Astrocyte (in vitro differentiated cells and primary cell): Measurements from ENCODE around the gene CHST3. TPM values are rescaled to one million over a fixed set of nuclear protein-coding genes. Genes with fewer than 3 reads are reported as not detected.

ENCODE experiments used
- DNase-seq: peaks from one replicate; pipeline ENCODE4 v3.0.0-alpha.2; 2010; ENCODE audit warnings: low read depth
- FAIRE-seq: peaks from 2 replicates; lab custom pipeline; 2011; peaks lifted over from hg19 to GRCh38; lab: Jason Lieb, UNC
- H2AFZ ChIP-seq: 2 replicates; pipeline ENCODE4 v1.6.0; 2012; ENCODE audit warnings: low read depth, low read length, inconsistent platforms
- H3K27ac ChIP-seq: 2 replicates; pipeline ENCODE4 v1.5.1; 2011; ENCODE audit warnings: low read depth, low read length, inconsistent platforms
- H3K27me3 ChIP-seq: 2 replicates; pipeline ENCODE4 v1.6.0; 2011; ENCODE audit warnings: low read length, inconsistent platforms; ENCODE audit not compliant: insufficient read depth
- H3K36me3 ChIP-seq: 2 replicates; pipeline ENCODE4 v1.5.1; 2011; ENCODE audit warnings: low read length, inconsistent platforms; ENCODE audit not compliant: insufficient read depth
- H3K4me1 ChIP-seq: 2 replicates; pipeline ENCODE4 v1.5.1; 2011; ENCODE audit warnings: low read length, inconsistent platforms; ENCODE audit not compliant: insufficient read depth
- H3K4me2 ChIP-seq: 2 replicates; pipeline ENCODE4 v1.6.0; 2012; ENCODE audit warnings: low read length, inconsistent platforms
- H3K4me3 ChIP-seq: 2 replicates; pipeline ENCODE4 v1.5.1; 2011; ENCODE audit warnings: low read depth, mild to moderate bottlenecking, low read length, inconsistent platforms; ENCODE audit not compliant: insufficient read depth
- H3K79me2 ChIP-seq: 2 replicates; pipeline ENCODE4 v1.6.0; 2012; ENCODE audit warnings: mild to moderate bottlenecking, low read length, inconsistent platforms; ENCODE audit not compliant: insufficient read depth
- H3K9ac ChIP-seq: 2 replicates; pipeline ENCODE4 v1.6.0; 2012; ENCODE audit warnings: mild to moderate bottlenecking, low read length, inconsistent platforms
- H3K9me3 ChIP-seq: 2 replicates; pipeline ENCODE4 v1.5.1; 2012; ENCODE audit warnings: low read depth, mild to moderate bottlenecking, low read length, inconsistent platforms; ENCODE audit not compliant: insufficient read depth
- H4K20me1 ChIP-seq: 2 replicates; pipeline ENCODE4 v1.6.0; 2012; ENCODE audit warnings: low read length, inconsistent platforms; ENCODE audit not compliant: insufficient read depth
- H3K27ac Mint-ChIP-seq: one replicate; pipeline ENCODE4 v1.8.0; 2021; ENCODE audit warnings: mild to moderate bottlenecking, mixed read lengths; ENCODE audit not compliant: unreplicated experiment
- H3K27me3 Mint-ChIP-seq: one replicate; pipeline ENCODE4 v1.8.0; 2021; ENCODE audit warnings: low read depth, mixed read lengths; ENCODE audit not compliant: unreplicated experiment
- H3K36me3 Mint-ChIP-seq: one replicate; pipeline ENCODE4 v1.8.0; 2021; ENCODE audit warnings: low read depth, mixed read lengths; ENCODE audit not compliant: unreplicated experiment
- H3K4me1 Mint-ChIP-seq: one replicate; pipeline ENCODE4 v1.8.0; 2021; ENCODE audit warnings: low read depth, mixed read lengths; ENCODE audit not compliant: unreplicated experiment
- H3K4me3 Mint-ChIP-seq: one replicate; pipeline ENCODE4 v1.8.0; 2021; ENCODE audit warnings: mild to moderate bottlenecking, moderate library complexity, mixed read lengths; ENCODE audit not compliant: unreplicated experiment
- H3K9me3 Mint-ChIP-seq: one replicate; pipeline ENCODE4 v1.8.0; 2021; ENCODE audit warnings: mild to moderate bottlenecking, mixed read lengths; ENCODE audit not compliant: unreplicated experiment
- EZH2 ChIP-seq: IDR thresholded peaks from 2 replicates; pipeline ENCODE4 v1.6.1; 2012; ENCODE audit warnings: mild to moderate bottlenecking, low read length, inconsistent platforms; ENCODE audit not compliant: insufficient read depth
- total RNA-seq: library from RNA; stranded (reverse); gene quantifications from 2 replicates; pipeline ENCODE4 v1.2.1, GENCODE V29; 2021
- TF ChIP-seq, protein P1 (sequence below): IDR thresholded peaks from 2 replicates; pipeline ENCODE4 v1.5.1; 2011; ENCODE audit warnings: low read depth, mild to moderate bottlenecking, inconsistent platforms, low read length, moderate library complexity; ENCODE audit not compliant: insufficient read depth

The CHST3 gene
- total RNA-seq, 1 donor from 2014 or later: 43.5 TPM

DNA sequence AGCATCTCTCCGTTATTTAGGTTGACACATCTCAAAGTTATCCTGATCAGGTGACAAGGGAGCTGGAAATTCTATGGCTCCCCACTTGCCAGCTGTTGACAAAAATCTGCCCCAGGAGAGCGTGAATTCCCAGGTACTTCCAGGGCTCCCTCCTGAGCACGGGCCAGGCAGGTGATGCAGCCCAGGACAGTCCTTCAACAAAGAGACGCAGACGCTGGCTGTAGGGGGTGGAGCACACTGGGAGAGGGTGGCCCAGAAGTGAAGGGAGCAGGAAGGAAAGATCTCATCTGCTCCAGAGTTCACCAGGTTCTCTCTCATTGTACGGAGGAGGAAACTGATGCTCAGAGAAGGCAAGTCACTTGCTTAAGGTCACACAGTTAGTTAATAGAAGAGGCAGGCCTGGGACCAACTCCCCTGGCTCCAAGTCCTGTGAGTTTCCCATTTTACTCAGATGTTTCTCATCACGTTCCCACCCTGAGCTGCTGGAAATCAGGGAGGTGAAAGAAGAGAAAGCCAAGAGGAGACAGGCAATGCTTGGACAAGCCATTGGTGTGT is 41.0 kb upstream of the CHST3 start:
- peaks cover 11% of the 10 kb centered on the region for H3K4me1 Mint-ChIP-seq
- H3K27me3 Mint-ChIP-seq: peaks cover 17% of the 10 kb centered on the region
- H3K36me3 Mint-ChIP-seq: no peaks in the 10 kb centered on the region
- no peak overlapping the region for H3K9ac ChIP-seq
- no peaks in the 10 kb centered on the region for H3K79me2 ChIP-seq
- H3K4me1 ChIP-seq: no peaks in the 10 kb centered on the region
- H3K4me2 ChIP-seq: no peak overlapping the region
- no peak overlapping the region for H3K4me3 Mint-ChIP-seq
- no peak for FAIRE-seq
- no peak overlapping the region for H3K27ac ChIP-seq
- H3K27me3 ChIP-seq: peaks cover 4% of the 10 kb centered on the region
- no peak overlapping the region for H3K4me3 ChIP-seq
- no peak overlapping the region for H3K27ac Mint-ChIP-seq
- no peaks in the 10 kb centered on the region for H3K9me3 ChIP-seq
- H3K9me3 Mint-ChIP-seq: peaks cover 6% of the 10 kb centered on the region
- H4K20me1 ChIP-seq: no peaks in the 10 kb centered on the region
- no peak overlapping the region for H2AFZ ChIP-seq
- H3K36me3 ChIP-seq: no peaks in the 10 kb centered on the region
- no peak for DNase-seq
- TF ChIP-seq EZH2: no peak
- TF ChIP-seq, protein P1, sequence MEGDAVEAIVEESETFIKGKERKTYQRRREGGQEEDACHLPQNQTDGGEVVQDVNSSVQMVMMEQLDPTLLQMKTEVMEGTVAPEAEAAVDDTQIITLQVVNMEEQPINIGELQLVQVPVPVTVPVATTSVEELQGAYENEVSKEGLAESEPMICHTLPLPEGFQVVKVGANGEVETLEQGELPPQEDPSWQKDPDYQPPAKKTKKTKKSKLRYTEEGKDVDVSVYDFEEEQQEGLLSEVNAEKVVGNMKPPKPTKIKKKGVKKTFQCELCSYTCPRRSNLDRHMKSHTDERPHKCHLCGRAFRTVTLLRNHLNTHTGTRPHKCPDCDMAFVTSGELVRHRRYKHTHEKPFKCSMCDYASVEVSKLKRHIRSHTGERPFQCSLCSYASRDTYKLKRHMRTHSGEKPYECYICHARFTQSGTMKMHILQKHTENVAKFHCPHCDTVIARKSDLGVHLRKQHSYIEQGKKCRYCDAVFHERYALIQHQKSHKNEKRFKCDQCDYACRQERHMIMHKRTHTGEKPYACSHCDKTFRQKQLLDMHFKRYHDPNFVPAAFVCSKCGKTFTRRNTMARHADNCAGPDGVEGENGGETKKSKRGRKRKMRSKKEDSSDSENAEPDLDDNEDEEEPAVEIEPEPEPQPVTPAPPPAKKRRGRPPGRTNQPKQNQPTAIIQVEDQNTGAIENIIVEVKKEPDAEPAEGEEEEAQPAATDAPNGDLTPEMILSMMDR: no peak

DNA sequence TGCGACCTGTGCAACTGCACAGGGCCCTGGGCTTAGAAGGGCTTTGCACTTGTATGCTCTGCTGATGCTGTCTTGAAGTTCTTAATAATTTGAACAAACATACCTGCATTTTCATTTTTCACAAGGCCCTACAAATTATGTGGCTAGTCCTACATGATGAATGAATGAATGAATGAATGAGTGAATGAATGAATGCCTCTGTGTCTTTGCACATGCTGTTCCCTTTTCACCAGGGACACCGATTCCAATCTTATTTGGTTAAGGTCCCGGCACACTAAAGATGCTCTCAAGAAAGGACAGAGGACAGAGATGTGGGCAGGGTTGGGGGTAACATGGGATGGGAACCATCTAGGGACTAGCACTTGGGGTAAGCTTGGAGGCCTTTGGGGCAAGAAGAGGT is 39.4 kb upstream of the CHST3 start:
- Mint-ChIP-seq H3K27ac (no peak overlapping the region), H3K9me3 (peaks cover 6% of the 10 kb centered on the region), H3K4me1 (peaks cover 11% of the 10 kb centered on the region), H3K27me3 (peaks cover 17% of the 10 kb centered on the region), H3K36me3 (no peaks in the 10 kb centered on the region), H3K4me3 (no peak overlapping the region)
- no peak overlapping the region for H3K27ac ChIP-seq
- H2AFZ ChIP-seq: no peak overlapping the region
- peaks cover 4% of the 10 kb centered on the region for H3K27me3 ChIP-seq
- H3K36me3 ChIP-seq: no peaks in the 10 kb centered on the region
- no peaks in the 10 kb centered on the region for H3K79me2 ChIP-seq
- H3K4me2 ChIP-seq: no peak overlapping the region
- no peak for DNase-seq
- no peak overlapping the region for H3K4me3 ChIP-seq
- no peaks in the 10 kb centered on the region for H3K4me1 ChIP-seq
- FAIRE-seq: no peak
- H4K20me1 ChIP-seq: no peaks in the 10 kb centered on the region
- H3K9me3 ChIP-seq: no peaks in the 10 kb centered on the region
- no peak for TF ChIP-seq EZH2
- TF ChIP-seq, protein P1: no peak
- no peak overlapping the region for H3K9ac ChIP-seq

DNA sequence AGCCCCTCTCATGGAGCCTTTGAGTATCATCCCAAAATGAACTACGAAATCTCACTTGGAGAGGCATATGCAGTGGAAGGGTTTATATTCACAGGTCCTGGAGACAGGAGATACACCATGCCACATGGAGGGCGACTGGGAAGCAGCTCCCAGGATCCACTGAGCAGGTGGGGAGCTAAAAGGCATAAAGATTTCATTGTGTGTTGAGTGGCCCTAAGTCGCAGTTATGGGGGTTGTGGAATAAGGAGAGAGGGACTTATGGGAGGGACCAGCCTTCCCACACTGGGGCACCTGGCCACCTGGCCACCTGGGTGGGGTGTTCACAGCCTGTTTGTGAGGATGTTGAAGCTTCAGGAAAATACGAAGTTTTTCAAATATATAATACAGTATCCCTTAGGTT is 37.0 kb upstream of the CHST3 start:
- peaks cover 6% of the 10 kb centered on the region for H3K9me3 Mint-ChIP-seq
- DNase-seq (no peak), FAIRE-seq (no peak)
- Histone ChIP-seq H4K20me1 (no peaks in the 10 kb centered on the region), H3K36me3 (no peaks in the 10 kb centered on the region), H2AFZ (no peak overlapping the region), H3K9me3 (no peaks in the 10 kb centered on the region), H3K4me2 (no peak overlapping the region), H3K4me3 (no peak overlapping the region), H3K9ac (no peak overlapping the region), H3K4me1 (no peaks in the 10 kb centered on the region), H3K27me3 (peaks cover 6% of the 10 kb centered on the region), H3K79me2 (no peaks in the 10 kb centered on the region), H3K27ac (no peak overlapping the region)
- peaks cover 15% of the 10 kb centered on the region for H3K27me3 Mint-ChIP-seq
- no peak overlapping the region for H3K27ac Mint-ChIP-seq
- TF ChIP-seq EZH2: no peak
- TF ChIP-seq, protein P1: no peak
- H3K4me3 Mint-ChIP-seq: no peak overlapping the region
- H3K36me3 Mint-ChIP-seq: peaks cover 3% of the 10 kb centered on the region
- no peaks in the 10 kb centered on the region for H3K4me1 Mint-ChIP-seq
